PFSK-1 (cell line): Measurements from ENCODE around the gene KRT17.

Experiments
- POLR2AphosphoS5 ChIP-seq: IDR thresholded peaks from 2 replicates; pipeline ENCODE4 v1.6.1; 2012; ENCODE audit warnings: low read depth, mild to moderate bottlenecking, control low read depth, low read length, moderate library complexity
- SIN3A ChIP-seq: IDR thresholded peaks from 2 replicates; pipeline ENCODE4 v1.6.1; 2012; ENCODE audit warnings: mild to moderate bottlenecking, low read length, moderate library complexity, borderline replicate concordance; ENCODE audit not compliant: insufficient read depth
- TAF1 ChIP-seq: IDR thresholded peaks from 2 replicates; pipeline ENCODE4 v1.6.1; 2012; ENCODE audit warnings: low read length, control low read depth, borderline replicate concordance; ENCODE audit not compliant: insufficient read depth
- TF ChIP-seq, protein P1 (sequence below), 2 experiments: IDR thresholded peaks; 2 replicates each; pipeline versions ENCODE4 v1.6.1 to v1.8.0; 2011 to 2012; ENCODE audit warnings: low read depth in 2 of 2, low read length in 2 of 2, control low read depth in 1 of 2, inconsistent platforms in 1 of 2, mild to moderate bottlenecking in 1 of 2, moderate library complexity in 1 of 2; ENCODE audit not compliant: insufficient read depth in 1 of 2

DNA sequence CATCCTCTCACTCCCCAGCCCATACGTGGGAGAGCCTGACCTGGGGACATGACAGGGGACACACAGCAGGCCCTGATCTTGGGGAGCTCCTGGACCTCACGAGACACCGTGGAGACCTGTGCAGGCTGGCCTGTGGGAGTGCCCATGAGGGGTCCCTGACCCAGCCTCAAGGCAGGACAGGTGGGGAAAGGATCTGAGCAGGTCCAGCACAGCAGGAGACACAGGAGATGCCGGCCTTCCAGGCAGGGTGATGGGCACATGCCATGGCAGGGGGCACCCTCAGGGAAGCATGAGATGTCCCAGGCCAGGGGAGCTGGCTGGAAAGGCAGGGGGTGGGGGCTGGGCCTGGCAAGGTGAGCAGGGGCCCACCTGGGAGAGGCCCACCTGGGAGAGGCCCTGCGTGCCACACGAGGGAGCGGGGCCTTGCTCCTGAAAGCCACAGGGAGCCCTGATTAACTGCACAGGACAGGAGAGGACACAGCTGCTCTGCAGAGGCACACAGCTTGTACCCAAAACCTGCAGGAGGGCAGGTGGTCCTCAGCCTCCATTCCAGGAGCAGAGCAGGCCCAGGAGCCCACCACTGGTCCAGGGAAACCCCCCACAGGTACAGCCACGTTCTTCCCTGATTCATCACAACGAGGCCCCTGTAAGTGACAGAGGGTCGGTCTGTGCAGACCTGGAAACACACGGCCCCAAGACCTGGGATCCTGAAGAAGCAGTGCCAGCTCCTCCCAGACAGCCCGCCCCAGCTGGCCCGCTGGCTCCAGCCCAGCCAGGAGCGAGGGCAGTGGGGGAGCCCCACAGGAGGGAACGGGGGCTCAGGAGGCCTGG lies 26.6 kb upstream of the KRT17 start:
- TF ChIP-seq POLR2AphosphoS5 = no peak
- no peak for TF ChIP-seq SIN3A
- TF ChIP-seq TAF1 = no peak
- TF ChIP-seq, protein P1, sequence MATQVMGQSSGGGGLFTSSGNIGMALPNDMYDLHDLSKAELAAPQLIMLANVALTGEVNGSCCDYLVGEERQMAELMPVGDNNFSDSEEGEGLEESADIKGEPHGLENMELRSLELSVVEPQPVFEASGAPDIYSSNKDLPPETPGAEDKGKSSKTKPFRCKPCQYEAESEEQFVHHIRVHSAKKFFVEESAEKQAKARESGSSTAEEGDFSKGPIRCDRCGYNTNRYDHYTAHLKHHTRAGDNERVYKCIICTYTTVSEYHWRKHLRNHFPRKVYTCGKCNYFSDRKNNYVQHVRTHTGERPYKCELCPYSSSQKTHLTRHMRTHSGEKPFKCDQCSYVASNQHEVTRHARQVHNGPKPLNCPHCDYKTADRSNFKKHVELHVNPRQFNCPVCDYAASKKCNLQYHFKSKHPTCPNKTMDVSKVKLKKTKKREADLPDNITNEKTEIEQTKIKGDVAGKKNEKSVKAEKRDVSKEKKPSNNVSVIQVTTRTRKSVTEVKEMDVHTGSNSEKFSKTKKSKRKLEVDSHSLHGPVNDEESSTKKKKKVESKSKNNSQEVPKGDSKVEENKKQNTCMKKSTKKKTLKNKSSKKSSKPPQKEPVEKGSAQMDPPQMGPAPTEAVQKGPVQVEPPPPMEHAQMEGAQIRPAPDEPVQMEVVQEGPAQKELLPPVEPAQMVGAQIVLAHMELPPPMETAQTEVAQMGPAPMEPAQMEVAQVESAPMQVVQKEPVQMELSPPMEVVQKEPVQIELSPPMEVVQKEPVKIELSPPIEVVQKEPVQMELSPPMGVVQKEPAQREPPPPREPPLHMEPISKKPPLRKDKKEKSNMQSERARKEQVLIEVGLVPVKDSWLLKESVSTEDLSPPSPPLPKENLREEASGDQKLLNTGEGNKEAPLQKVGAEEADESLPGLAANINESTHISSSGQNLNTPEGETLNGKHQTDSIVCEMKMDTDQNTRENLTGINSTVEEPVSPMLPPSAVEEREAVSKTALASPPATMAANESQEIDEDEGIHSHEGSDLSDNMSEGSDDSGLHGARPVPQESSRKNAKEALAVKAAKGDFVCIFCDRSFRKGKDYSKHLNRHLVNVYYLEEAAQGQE (IDR thresholded peaks at IDR 0.05; ENCODE audit: insufficient read depth in 1 of 2, low read depth in 2 of 2, low read length in 2 of 2) = no peak
